Measurements from ENCODE around the gene CDHR1. TPM values are rescaled to one million over a fixed set of nuclear protein-coding genes. Genes with fewer than 3 reads are reported as not detected.

The CDHR1 gene
- polyA plus RNA-seq, 1 donor from 2014 or later = 1.9 TPM

DNA sequence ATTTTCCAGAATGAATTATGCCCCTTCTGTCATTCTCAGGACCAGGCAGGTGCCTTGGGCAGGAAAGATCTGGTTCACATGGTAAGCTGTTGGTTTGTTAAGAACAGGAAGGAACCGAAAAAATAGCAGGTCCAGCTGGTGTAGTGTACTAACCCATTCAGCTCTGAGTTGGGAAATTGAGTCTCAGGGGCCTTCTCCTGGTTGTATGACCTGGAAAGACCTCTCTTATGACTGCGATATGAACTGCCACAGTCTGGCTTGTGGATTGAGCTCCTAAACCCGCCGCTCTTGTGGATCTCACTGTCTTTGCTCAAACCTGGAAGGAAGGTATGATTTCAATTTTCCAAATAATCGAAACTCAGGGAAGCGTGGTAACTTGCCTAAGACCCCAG lies 42.5 kb downstream of the CDHR1 start:
- Histone ChIP-seq H3F3A (ENCODE audit: insufficient read depth, low read length, poor library complexity, severe bottlenecking) (no peaks in the 10 kb centered on the region), H3K27me3 (ENCODE audit: insufficient read depth, low read depth, low read length) (no peaks in the 10 kb centered on the region), H3K9me2 (ENCODE audit: insufficient read depth, low read length) (no peaks in the 10 kb centered on the region), H4K20me1 (ENCODE audit: insufficient read depth) (no peaks in the 10 kb centered on the region), H3K27ac (ENCODE audit: low read length) (no peak overlapping the region), H2AFZ (ENCODE audit: low read depth, low read length) (no peak overlapping the region), H3K9me3 (ENCODE audit: low read length) (no peaks in the 10 kb centered on the region), H3K4me2 (ENCODE audit: low read length) (no peak overlapping the region), H3K36me3 (ENCODE audit: insufficient read depth, low read length) (no peaks in the 10 kb centered on the region), H3K4me3 (ENCODE audit: low read length) (no peak overlapping the region), H3K9ac (ENCODE audit: low read length) (no peak overlapping the region), H3K79me2 (replicated peaks; ENCODE audit: insufficient read depth, low read length) (no peaks in the 10 kb centered on the region)
- no peak for TF ChIP-seq EZH2 (IDR thresholded peaks at IDR 0.05; ENCODE audit: borderline replicate concordance, insufficient read depth, low read length, poor library complexity, severe bottlenecking)
- TF ChIP-seq, protein P1, sequence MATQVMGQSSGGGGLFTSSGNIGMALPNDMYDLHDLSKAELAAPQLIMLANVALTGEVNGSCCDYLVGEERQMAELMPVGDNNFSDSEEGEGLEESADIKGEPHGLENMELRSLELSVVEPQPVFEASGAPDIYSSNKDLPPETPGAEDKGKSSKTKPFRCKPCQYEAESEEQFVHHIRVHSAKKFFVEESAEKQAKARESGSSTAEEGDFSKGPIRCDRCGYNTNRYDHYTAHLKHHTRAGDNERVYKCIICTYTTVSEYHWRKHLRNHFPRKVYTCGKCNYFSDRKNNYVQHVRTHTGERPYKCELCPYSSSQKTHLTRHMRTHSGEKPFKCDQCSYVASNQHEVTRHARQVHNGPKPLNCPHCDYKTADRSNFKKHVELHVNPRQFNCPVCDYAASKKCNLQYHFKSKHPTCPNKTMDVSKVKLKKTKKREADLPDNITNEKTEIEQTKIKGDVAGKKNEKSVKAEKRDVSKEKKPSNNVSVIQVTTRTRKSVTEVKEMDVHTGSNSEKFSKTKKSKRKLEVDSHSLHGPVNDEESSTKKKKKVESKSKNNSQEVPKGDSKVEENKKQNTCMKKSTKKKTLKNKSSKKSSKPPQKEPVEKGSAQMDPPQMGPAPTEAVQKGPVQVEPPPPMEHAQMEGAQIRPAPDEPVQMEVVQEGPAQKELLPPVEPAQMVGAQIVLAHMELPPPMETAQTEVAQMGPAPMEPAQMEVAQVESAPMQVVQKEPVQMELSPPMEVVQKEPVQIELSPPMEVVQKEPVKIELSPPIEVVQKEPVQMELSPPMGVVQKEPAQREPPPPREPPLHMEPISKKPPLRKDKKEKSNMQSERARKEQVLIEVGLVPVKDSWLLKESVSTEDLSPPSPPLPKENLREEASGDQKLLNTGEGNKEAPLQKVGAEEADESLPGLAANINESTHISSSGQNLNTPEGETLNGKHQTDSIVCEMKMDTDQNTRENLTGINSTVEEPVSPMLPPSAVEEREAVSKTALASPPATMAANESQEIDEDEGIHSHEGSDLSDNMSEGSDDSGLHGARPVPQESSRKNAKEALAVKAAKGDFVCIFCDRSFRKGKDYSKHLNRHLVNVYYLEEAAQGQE (IDR thresholded peaks at IDR 0.05; ENCODE audit: borderline replicate concordance) = no peak
- TF ChIP-seq POLR2AphosphoS5 (IDR thresholded peaks at IDR 0.05) = no peak
- TF ChIP-seq SMC3 (conservative IDR thresholded peaks at IDR 0.05; ENCODE audit: poor library complexity) = no peak
- TF ChIP-seq RAD21 (conservative IDR thresholded peaks at IDR 0.05) = no peak
- TF ChIP-seq CTCF (IDR thresholded peaks at IDR 0.05; ENCODE audit: poor library complexity, severe bottlenecking) = no peak
- TF ChIP-seq TAF1 (IDR thresholded peaks at IDR 0.05; ENCODE audit: low read depth) = no peak
- no peak for TF ChIP-seq EP300 (conservative IDR thresholded peaks at IDR 0.05; ENCODE audit: poor library complexity, severe bottlenecking)
- TF ChIP-seq MXI1 (conservative IDR thresholded peaks at IDR 0.05; ENCODE audit: poor library complexity, severe bottlenecking) = no peak

DNA sequence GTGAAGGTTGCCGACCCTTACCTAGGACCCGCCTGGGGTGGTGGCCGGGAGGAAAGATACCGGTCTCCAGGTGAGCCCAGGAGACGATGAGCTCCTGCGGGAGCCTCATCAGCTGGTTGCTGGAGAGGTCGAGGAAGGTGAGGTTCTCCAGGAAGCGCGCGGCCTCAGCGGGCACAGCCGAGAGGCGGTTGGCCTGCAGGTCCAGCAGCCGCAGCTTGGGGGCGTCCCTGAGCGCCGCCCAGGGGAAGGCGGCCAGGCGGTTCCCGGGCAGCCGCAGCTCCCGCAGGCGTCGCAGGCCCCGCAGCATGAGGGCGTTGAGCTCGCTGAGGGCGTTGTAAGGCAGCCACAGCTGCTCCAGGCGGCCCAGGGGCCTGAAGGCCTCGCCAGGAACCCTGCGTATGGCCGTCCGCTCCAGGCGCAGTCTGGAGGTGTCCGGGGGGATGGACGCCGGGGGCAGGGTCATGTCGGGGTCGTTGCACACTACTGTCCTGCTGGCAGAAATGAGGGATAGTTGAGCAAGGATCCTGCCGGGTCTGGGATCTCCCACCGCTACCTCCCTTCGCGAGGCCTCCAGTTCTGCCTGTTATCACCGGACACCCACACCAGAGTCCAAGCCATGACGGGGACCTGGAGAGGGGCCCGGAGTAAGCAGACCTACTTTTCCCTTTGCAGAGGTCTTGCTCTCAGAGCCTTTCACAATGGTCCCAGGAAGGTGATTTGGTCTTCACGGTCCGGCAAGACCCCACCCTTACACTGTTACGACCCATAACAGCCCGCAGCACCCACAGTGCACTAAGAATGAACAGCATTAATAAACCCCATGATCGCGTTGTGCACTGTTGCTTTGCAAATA lies 43.1 kb downstream of the CDHR1 start:
- H3K27ac ChIP-seq (ENCODE audit: low read length) = no peak overlapping the region
- no peak overlapping the region for H3K4me3 ChIP-seq (ENCODE audit: low read length)
- no peaks in the 10 kb centered on the region for H3K9me2 ChIP-seq (ENCODE audit: insufficient read depth, low read length)
- H4K20me1 ChIP-seq (ENCODE audit: insufficient read depth) = no peaks in the 10 kb centered on the region
- H3K36me3 ChIP-seq (ENCODE audit: insufficient read depth, low read length) = no peaks in the 10 kb centered on the region
- no peak overlapping the region for H3K9ac ChIP-seq (ENCODE audit: low read length)
- TF ChIP-seq TAF1 (IDR thresholded peaks at IDR 0.05; ENCODE audit: low read depth) = no peak
- TF ChIP-seq EP300 (conservative IDR thresholded peaks at IDR 0.05; ENCODE audit: poor library complexity, severe bottlenecking) = no peak
- TF ChIP-seq SMC3 (conservative IDR thresholded peaks at IDR 0.05; ENCODE audit: poor library complexity) = no peak
- TF ChIP-seq EZH2 (IDR thresholded peaks at IDR 0.05; ENCODE audit: borderline replicate concordance, insufficient read depth, low read length, poor library complexity, severe bottlenecking) = no peak
- TF ChIP-seq CTCF (IDR thresholded peaks at IDR 0.05; ENCODE audit: poor library complexity, severe bottlenecking) = no peak
- TF ChIP-seq RAD21 (conservative IDR thresholded peaks at IDR 0.05) = no peak
- TF ChIP-seq POLR2AphosphoS5 (IDR thresholded peaks at IDR 0.05) = no peak
- TF ChIP-seq, protein P1 (IDR thresholded peaks at IDR 0.05; ENCODE audit: borderline replicate concordance) = no peak
- TF ChIP-seq MXI1 (conservative IDR thresholded peaks at IDR 0.05; ENCODE audit: poor library complexity, severe bottlenecking) = no peak
- H3K27me3 ChIP-seq (ENCODE audit: insufficient read depth, low read depth, low read length) = no peaks in the 10 kb centered on the region
- no peaks in the 10 kb centered on the region for H3F3A ChIP-seq (ENCODE audit: insufficient read depth, low read length, poor library complexity, severe bottlenecking)
- no peak overlapping the region for H3K4me2 ChIP-seq (ENCODE audit: low read length)
- no peaks in the 10 kb centered on the region for H3K9me3 ChIP-seq (ENCODE audit: low read length)
- no peak overlapping the region for H2AFZ ChIP-seq (ENCODE audit: low read depth, low read length)
- H3K79me2 ChIP-seq (replicated peaks; ENCODE audit: insufficient read depth, low read length) = no peaks in the 10 kb centered on the region
